ENCODE measurements around the gene COX20.
"Not testable (repeated sequence)": the region's sequence is repeated elsewhere in the genome, so short reads cannot be mapped to it uniquely, and the experiment has no call there.

COX20 gene

DNA sequence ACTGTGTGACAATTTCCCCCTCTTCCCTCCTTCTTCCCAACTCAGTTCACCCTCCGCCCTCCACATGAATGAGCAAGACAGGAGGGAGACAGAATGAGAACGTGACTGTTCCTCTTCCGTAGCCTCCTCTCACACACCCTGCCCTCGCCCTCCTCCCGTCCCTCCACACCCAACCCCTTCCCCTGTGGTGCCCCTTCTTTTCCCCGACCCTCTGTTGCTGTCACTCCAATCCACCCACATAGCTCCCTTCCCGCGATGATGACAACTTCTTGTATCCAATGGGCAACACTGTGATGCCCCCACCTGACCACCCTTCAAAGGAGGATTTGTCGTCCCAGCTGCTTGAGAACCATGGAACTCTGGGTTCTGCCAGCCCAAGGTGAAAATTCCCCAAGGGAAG, 41.4 kb upstream of the COX20 start:
- no peak overlapping the region for H3K4me3 ChIP-seq (ENCODE audit: low read depth, low read length)
- TF ChIP-seq CTCF (IDR thresholded peaks at IDR 0.05; ENCODE audit: low read depth, low read length) = no peak

DNA sequence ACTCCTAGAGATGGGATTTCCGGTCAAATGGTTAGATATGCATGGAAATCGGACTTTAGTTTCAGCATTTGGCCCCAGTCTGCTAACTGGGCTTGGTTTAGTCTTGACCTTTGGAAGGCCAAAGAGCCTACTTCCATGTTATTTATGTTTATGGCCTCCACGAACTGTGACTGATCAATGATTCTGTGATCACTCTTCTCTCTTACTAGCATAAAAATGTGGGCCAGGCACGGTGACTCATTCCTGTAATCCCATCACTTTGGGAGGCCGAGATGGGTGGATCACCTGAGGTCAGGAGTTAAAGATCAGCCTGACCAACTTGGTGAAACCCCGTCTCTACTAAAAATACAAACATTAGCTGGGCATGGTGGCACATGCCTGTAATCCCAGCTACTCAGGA, 40.9 kb upstream of the COX20 start:
- H3K4me3 ChIP-seq (ENCODE audit: low read depth, low read length) = not testable (repeated sequence)

DNA sequence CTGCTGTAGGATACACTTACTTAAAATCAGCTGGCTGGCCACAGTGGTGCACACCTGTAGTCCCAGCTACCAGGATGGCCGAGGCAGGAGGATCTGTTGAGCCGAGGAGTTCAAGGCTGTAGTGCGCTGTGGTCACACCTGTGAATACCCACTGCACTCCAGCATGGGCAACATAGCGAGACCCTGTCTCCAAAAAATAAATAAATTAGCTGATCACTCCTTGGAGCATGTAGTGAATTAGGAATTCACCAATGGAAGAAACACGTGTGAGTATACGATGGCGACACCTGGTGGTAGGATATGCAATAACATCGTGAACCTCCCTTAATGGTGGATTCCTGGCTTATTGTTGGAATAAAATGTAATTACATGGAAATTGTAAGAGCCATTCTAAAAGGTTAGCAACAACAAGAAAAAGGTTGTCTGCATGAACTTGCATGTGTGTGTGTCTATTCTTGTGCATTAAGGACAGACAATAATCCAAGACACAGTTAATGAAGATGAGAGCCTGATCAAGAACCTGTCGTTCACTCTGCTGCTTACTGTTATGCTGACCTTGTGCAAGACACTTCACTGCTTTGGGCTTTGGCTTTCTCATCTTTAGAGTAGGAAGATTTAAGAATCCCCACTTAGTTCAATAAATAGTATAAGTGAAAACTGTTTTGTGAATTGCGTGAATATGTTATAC, 38.6 kb upstream of the COX20 start:
- no peak overlapping the region for H3K4me3 ChIP-seq (ENCODE audit: low read depth, low read length)
- TF ChIP-seq CTCF (IDR thresholded peaks at IDR 0.05; ENCODE audit: low read depth, low read length) = peak; percentile 51; the same call in 1 of the 2 replicates

DNA sequence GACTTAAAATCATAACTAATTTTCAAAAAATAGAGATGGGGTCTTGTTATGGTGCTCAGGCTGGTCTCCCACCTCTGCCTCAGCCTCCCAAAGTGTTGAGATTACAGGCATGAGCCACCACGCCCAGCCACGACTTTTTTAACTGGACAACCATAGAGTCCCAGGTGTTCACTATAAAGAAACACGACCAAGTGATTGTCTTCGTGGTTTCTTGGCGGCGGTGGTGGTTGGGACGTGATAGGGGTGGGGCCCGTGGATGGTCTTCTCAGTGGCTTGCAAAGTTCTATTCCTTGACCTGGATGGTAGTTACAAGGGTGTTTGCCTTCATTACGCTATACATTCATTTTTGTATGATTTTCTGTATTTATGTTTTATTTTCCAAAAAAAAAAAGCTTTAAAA, 34.6 kb upstream of the COX20 start:
- TF ChIP-seq CTCF (IDR thresholded peaks at IDR 0.05; ENCODE audit: low read depth, low read length) = no peak
- H3K4me3 ChIP-seq (ENCODE audit: low read depth, low read length) = no peak overlapping the region

- H3K4me3 ChIP-seq (ENCODE audit: low read depth, low read length) = no peak overlapping the region
- peak; percentile 56 for TF ChIP-seq CTCF (IDR thresholded peaks at IDR 0.05; ENCODE audit: low read depth, low read length)
Observed at GRCh38 chr1:244801246-244801645, 34.2 kb upstream of the COX20 start.

DNA sequence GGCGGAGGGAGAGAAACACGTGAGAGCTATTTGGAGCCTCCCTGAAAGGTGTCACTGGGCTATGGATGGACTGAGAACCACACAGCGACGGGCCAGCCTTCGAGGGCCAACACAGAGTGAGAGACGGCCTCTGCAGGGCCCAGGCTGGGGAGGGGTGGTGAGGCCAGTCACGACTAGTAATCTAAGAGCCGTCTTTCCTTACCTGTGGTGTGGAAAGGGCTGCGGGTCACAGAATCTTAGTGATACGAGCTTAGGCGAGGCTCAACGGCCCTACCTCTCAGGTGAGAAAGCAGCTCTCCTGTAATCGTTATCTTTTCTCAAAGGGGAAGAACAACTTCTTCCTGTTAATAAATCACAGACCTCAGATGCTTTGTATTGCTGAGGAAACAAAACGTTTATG, 33.4 kb upstream of the COX20 start:
- no peak overlapping the region for H3K4me3 ChIP-seq (ENCODE audit: low read depth, low read length)
- TF ChIP-seq CTCF (IDR thresholded peaks at IDR 0.05; ENCODE audit: low read depth, low read length) = no peak

- no peak for TF ChIP-seq CTCF (IDR thresholded peaks at IDR 0.05; ENCODE audit: low read depth, low read length)
- no peak overlapping the region for H3K4me3 ChIP-seq (ENCODE audit: low read depth, low read length)
Observed at GRCh38 chr1:244802556-244803239, 32.8 kb upstream of the COX20 start.

All from WI38 (cell line).